T-helper 2 cell treated with Interferon-gamma antibody and Interleukin-4, amounts not matched to agents 5 μg/mL and 100 μg/mL, for 36 hours (primary cell): ENCODE results near the gene HOXB8.
A peak's percentile ranks its signal among the peaks of the same experiment; 100 is the strongest.

Experiments used
- DNase-seq: peaks from one replicate; pipeline ENCODE4 v3.0.0; 2021; ENCODE audit warnings: low spot score
- H3K27ac Mint-ChIP-seq: one replicate; pipeline ENCODE4 v1.8.0; 2021; ENCODE audit warnings: mild to moderate bottlenecking, mixed read lengths
- H3K27me3 Mint-ChIP-seq: one replicate; pipeline ENCODE4 v1.8.0; 2021; ENCODE audit warnings: low read depth, mixed read lengths
- H3K36me3 Mint-ChIP-seq: one replicate; pipeline ENCODE4 v1.8.0; 2021; ENCODE audit warnings: low read depth, mixed read lengths
- H3K4me1 Mint-ChIP-seq: one replicate; pipeline ENCODE4 v1.8.0; 2021; ENCODE audit warnings: low read depth, mixed read lengths
- H3K4me3 Mint-ChIP-seq: one replicate; pipeline ENCODE4 v1.8.0; 2022; ENCODE audit warnings: mild to moderate bottlenecking, moderate library complexity, mixed read lengths
- H3K9me3 Mint-ChIP-seq: one replicate; pipeline ENCODE4 v1.8.0; 2021; ENCODE audit warnings: mixed read lengths

The HOXB8 gene

GRCh38 chr17:48575066-48575582 is 40.0 kb downstream of the HOXB8 start:
- DNase-seq, result no peak
- Mint-ChIP-seq H3K36me3 (peaks cover 20% of the 10 kb centered on the region), H3K27me3 (peaks cover 24% of the 10 kb centered on the region), H3K4me3 (no peak overlapping the region), H3K9me3 (no peaks in the 10 kb centered on the region), H3K27ac (no peak overlapping the region), H3K4me1 (peaks cover 30% of the 10 kb centered on the region)

GRCh38 chr17:48574505-48575065 is 40.5 kb downstream of the HOXB8 start:
- H3K4me3 Mint-ChIP-seq, result no peak overlapping the region
- no peaks in the 10 kb centered on the region for H3K9me3 Mint-ChIP-seq
- no peak overlapping the region for H3K27ac Mint-ChIP-seq
- peaks cover 20% of the 10 kb centered on the region for H3K36me3 Mint-ChIP-seq
- peaks cover 24% of the 10 kb centered on the region for H3K27me3 Mint-ChIP-seq
- peaks cover 26% of the 10 kb centered on the region for H3K4me1 Mint-ChIP-seq
- DNase-seq, result no peak

- Mint-ChIP-seq H3K9me3 (no peaks in the 10 kb centered on the region), H3K27me3 (peaks cover 26% of the 10 kb centered on the region), H3K36me3 (peaks cover 16% of the 10 kb centered on the region), H3K27ac (no peak overlapping the region), H3K4me3 (no peak overlapping the region), H3K4me1 (peaks cover 18% of the 10 kb centered on the region)
- no peak for DNase-seq
Observed at GRCh38 chr17:48571826-48572417, 43.2 kb downstream of the HOXB8 start.

- no peak for DNase-seq
- Mint-ChIP-seq H3K9me3 (no peaks in the 10 kb centered on the region), H3K27ac (no peak overlapping the region), H3K4me3 (no peak overlapping the region), H3K4me1 (peaks cover 13% of the 10 kb centered on the region), H3K36me3 (peaks cover 16% of the 10 kb centered on the region), H3K27me3 (peaks cover 26% of the 10 kb centered on the region)
Observed at GRCh38 chr17:48571024-48571818, 43.9 kb downstream of the HOXB8 start.

GRCh38 chr17:48570325-48571023 is 44.6 kb downstream of the HOXB8 start:
- peaks cover 9% of the 10 kb centered on the region for H3K4me1 Mint-ChIP-seq
- no peaks in the 10 kb centered on the region for H3K9me3 Mint-ChIP-seq
- H3K27ac Mint-ChIP-seq, result no peak overlapping the region
- no peak overlapping the region for H3K4me3 Mint-ChIP-seq
- no peak for DNase-seq
- H3K27me3 Mint-ChIP-seq, result peaks cover 26% of the 10 kb centered on the region
- peaks cover 12% of the 10 kb centered on the region for H3K36me3 Mint-ChIP-seq

GRCh38 chr17:48569674-48570324 is 45.3 kb downstream of the HOXB8 start:
- peaks cover 13% of the 10 kb centered on the region for H3K36me3 Mint-ChIP-seq
- no peak overlapping the region for H3K4me3 Mint-ChIP-seq
- no peak overlapping the region for H3K27ac Mint-ChIP-seq
- peaks cover 7% of the 10 kb centered on the region for H3K4me1 Mint-ChIP-seq
- DNase-seq, result no peak
- no peaks in the 10 kb centered on the region for H3K9me3 Mint-ChIP-seq
- peaks cover 29% of the 10 kb centered on the region for H3K27me3 Mint-ChIP-seq

GRCh38 chr17:48569240-48569582 is 45.9 kb downstream of the HOXB8 start:
- peaks cover 7% of the 10 kb centered on the region for H3K4me1 Mint-ChIP-seq
- peaks cover 15% of the 10 kb centered on the region for H3K36me3 Mint-ChIP-seq

GRCh38 chr17:48568499-48569239 is 46.4 kb downstream of the HOXB8 start:
- H3K27ac Mint-ChIP-seq, result no peak overlapping the region
- H3K36me3 Mint-ChIP-seq, result peaks cover 15% of the 10 kb centered on the region
- H3K4me3 Mint-ChIP-seq, result peak overlapping the region; percentile 21
- H3K27me3 Mint-ChIP-seq, result peaks cover 29% of the 10 kb centered on the region
- peaks cover 7% of the 10 kb centered on the region for H3K4me1 Mint-ChIP-seq
- no peaks in the 10 kb centered on the region for H3K9me3 Mint-ChIP-seq
- no peak for DNase-seq

More at GRCh38 chr17:48569240-48569582, 45.9 kb downstream of the HOXB8 start:
- no peaks in the 10 kb centered on the region for H3K9me3 Mint-ChIP-seq
- H3K4me3 Mint-ChIP-seq, result no peak overlapping the region
- no peak for DNase-seq
- peaks cover 29% of the 10 kb centered on the region for H3K27me3 Mint-ChIP-seq
- no peak overlapping the region for H3K27ac Mint-ChIP-seq

- Mint-ChIP-seq H3K4me1 (peaks cover 5% of the 10 kb centered on the region), H3K36me3 (peaks cover 12% of the 10 kb centered on the region), H3K27me3 (peaks cover 33% of the 10 kb centered on the region), H3K9me3 (no peaks in the 10 kb centered on the region), H3K4me3 (no peak overlapping the region), H3K27ac (no peak overlapping the region)
- DNase-seq, result no peak
Observed at GRCh38 chr17:48567646-48568354, 47.3 kb downstream of the HOXB8 start.

- Mint-ChIP-seq H3K4me3 (no peak overlapping the region), H3K4me1 (peaks cover 8% of the 10 kb centered on the region), H3K27ac (no peak overlapping the region), H3K36me3 (peaks cover 10% of the 10 kb centered on the region), H3K27me3 (peaks cover 35% of the 10 kb centered on the region), H3K9me3 (no peaks in the 10 kb centered on the region)
- DNase-seq, result no peak
Observed at GRCh38 chr17:48567209-48567608, 47.9 kb downstream of the HOXB8 start.

- H3K27me3 Mint-ChIP-seq, result peaks cover 35% of the 10 kb centered on the region
- H3K27ac Mint-ChIP-seq, result no peak overlapping the region
- no peak for DNase-seq
- H3K36me3 Mint-ChIP-seq, result peaks cover 9% of the 10 kb centered on the region
- peaks cover 10% of the 10 kb centered on the region for H3K4me1 Mint-ChIP-seq
- H3K4me3 Mint-ChIP-seq, result no peak overlapping the region
- no peaks in the 10 kb centered on the region for H3K9me3 Mint-ChIP-seq
Observed at GRCh38 chr17:48566717-48567116, 48.4 kb downstream of the HOXB8 start.

- DNase-seq, result no peak
- Mint-ChIP-seq H3K9me3 (no peaks in the 10 kb centered on the region), H3K4me3 (no peak overlapping the region), H3K27me3 (peaks cover 36% of the 10 kb centered on the region), H3K27ac (no peak overlapping the region), H3K36me3 (peaks cover 8% of the 10 kb centered on the region), H3K4me1 (peaks cover 13% of the 10 kb centered on the region)
Observed at GRCh38 chr17:48565925-48566710, 49.0 kb downstream of the HOXB8 start.
